Measurements from ENCODE around the gene ELMO1. TPM values are rescaled to one million over a fixed set of nuclear protein-coding genes. Genes with fewer than 3 reads are reported as not detected.

ELMO1 gene
- total and polyA plus RNA-seq, 10 of the 15 experiments (the other 5 are each of a cell fraction or from before 2014, with no cell fraction given): 22.6 to 85.9 (median 56.6) TPM

GRCh38 chr7:37442268-37442667 is 6.4 kb downstream of the ELMO1 start (continued):
- TF ChIP-seq ZNF592 (IDR thresholded peaks at IDR 0.05): no peak
- TF ChIP-seq PKNOX1 (IDR thresholded peaks at IDR 0.05): no peak
- no peak for TF ChIP-seq HDGF (IDR thresholded peaks at IDR 0.05)
- TF ChIP-seq USF2 (IDR thresholded peaks at IDR 0.05; ENCODE audit: borderline replicate concordance, low read depth, low read length): no peak
- no peak for TF ChIP-seq MYC (IDR thresholded peaks at IDR 0.05; ENCODE audit: insufficient read depth, insufficient read length, insufficient replicate concordance, low read length, severe bottlenecking)
- TF ChIP-seq SMAD5 (IDR thresholded peaks at IDR 0.05; ENCODE audit: low read depth): no peak
- TF ChIP-seq ZNF687 (IDR thresholded peaks at IDR 0.05): no peak
- TF ChIP-seq PAX5 (IDR thresholded peaks at IDR 0.05; ENCODE audit: borderline replicate concordance, low read depth, low read length): no peak

Measured in GM12878 (cell line).